NCI-H2081 treated with DMSO at 0.1 percent for 48 hours (cell line): ENCODE results near the gene CYFIP1.

Source experiments
- DNase-seq: peaks from one replicate; lab custom pipeline; 2025; lab: John Stamatoyannopoulos, UW

The CYFIP1 gene

GRCh38 chr15:22889146-22889818, 90.9 kb downstream of the CYFIP1 start:
- DNase-seq = no peak

GRCh38 chr15:22888120-22888859, 91.9 kb downstream of the CYFIP1 start:
- DNase-seq = no peak

- DNase-seq = no peak
These were observed 92.8 kb downstream of the CYFIP1 start for GRCh38 chr15:22887157-22887951.

GRCh38 chr15:22885120-22885519, 95.0 kb downstream of the CYFIP1 start:
- no peak for DNase-seq

- DNase-seq = no peak
These were observed 95.8 kb downstream of the CYFIP1 start for GRCh38 chr15:22884344-22884743.

GRCh38 chr15:22883196-22883595, 97.0 kb downstream of the CYFIP1 start:
- DNase-seq = no peak

GRCh38 chr15:22881739-22882440, 98.3 kb downstream of the CYFIP1 start:
- no peak for DNase-seq

GRCh38 chr15:22880981-22881738, 99.0 kb downstream of the CYFIP1 start:
- no peak for DNase-seq

GRCh38 chr15:22880068-22880980, 99.8 kb downstream of the CYFIP1 start:
- no peak for DNase-seq

- no peak for DNase-seq
These were observed 102.1 kb downstream of the CYFIP1 start for GRCh38 chr15:22878103-22878502.

- DNase-seq = no peak
These were observed 102.6 kb downstream of the CYFIP1 start for GRCh38 chr15:22877607-22878006.

GRCh38 chr15:22877117-22877516, 103.1 kb downstream of the CYFIP1 start:
- DNase-seq = no peak

- DNase-seq = no peak
These were observed 105.2 kb downstream of the CYFIP1 start for GRCh38 chr15:22874966-22875365.

- DNase-seq = no peak
These were observed 105.9 kb downstream of the CYFIP1 start for GRCh38 chr15:22874256-22874655.

- no peak for DNase-seq
These were observed 106.3 kb downstream of the CYFIP1 start for GRCh38 chr15:22873841-22874240.

GRCh38 chr15:22872936-22873701, 107.0 kb downstream of the CYFIP1 start:
- no peak for DNase-seq

GRCh38 chr15:22871481-22872086, 108.6 kb downstream of the CYFIP1 start:
- no peak for DNase-seq

- DNase-seq = no peak
These were observed 109.3 kb downstream of the CYFIP1 start for GRCh38 chr15:22870865-22871264.

- no peak for DNase-seq
These were observed 110.3 kb downstream of the CYFIP1 start for GRCh38 chr15:22869856-22870255.
